ENCODE results near the gene NUDT14.

- TF ChIP-seq GATA3 (IDR thresholded peaks at IDR 0.05; ENCODE audit: low read depth, low read length) (no peak), GATA2 (IDR thresholded peaks at IDR 0.05; ENCODE audit: low read depth, low read length) (no peak)
Measured at GRCh38 chr14:105198588-105198987, 17.5 kb upstream of the NUDT14 start.

Data from SH-SY5Y (cell line).